B cell (primary cell): ENCODE results near the gene SLC9A3.

ENCODE experiments used
- EZH2 ChIP-seq: IDR thresholded peaks from 2 replicates; pipeline ENCODE4 v1.6.1; 2012; ENCODE audit warnings: borderline replicate concordance, low read depth, mild to moderate bottlenecking, moderate library complexity, low read length; ENCODE audit not compliant: insufficient read depth, poor library complexity, severe bottlenecking
- TF ChIP-seq, protein P1 (sequence below): fragments of 200-600 bp; IDR thresholded peaks from one replicate; pipeline ENCODE4 v1.8.0; 2022; ENCODE audit warnings: antibody characterized with exemption, mild to moderate bottlenecking

DNA sequence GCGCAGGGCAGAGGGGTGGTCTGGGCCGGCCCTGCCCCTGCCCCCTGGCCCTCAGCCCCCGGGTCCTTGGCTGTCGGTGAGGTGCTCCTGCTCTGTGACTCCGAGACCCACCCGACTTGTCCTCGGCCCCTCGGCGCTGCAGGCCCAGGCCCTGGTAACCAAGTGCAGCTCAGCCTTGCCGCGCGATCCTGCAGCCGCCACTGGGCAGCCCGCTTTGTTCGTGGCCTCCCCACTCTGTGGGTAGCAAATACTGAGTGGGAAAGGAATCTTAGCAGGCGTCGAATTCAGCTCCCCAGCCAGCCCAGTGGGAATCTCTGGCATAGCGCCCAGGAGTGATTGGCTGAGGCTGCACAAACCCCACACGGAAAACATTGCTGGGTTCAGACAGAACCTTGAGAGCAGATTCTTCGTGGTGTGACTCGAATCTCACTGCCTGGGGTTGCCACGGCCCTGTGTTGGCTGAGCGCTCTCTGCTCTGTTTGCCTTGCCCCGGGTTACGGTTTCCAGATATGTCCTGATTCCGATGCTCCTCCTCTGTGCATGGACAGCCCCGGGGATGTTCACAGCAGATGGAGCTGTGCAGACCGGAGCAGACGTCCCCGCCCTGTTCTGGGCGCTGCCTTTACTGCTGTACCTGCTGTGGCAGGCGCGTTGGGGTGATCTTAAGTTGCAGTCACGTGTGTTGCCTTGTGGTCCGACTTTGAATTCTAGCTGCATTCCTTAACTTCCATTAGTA, 94.6 kb downstream of the SLC9A3 start:
- TF ChIP-seq, protein P1, sequence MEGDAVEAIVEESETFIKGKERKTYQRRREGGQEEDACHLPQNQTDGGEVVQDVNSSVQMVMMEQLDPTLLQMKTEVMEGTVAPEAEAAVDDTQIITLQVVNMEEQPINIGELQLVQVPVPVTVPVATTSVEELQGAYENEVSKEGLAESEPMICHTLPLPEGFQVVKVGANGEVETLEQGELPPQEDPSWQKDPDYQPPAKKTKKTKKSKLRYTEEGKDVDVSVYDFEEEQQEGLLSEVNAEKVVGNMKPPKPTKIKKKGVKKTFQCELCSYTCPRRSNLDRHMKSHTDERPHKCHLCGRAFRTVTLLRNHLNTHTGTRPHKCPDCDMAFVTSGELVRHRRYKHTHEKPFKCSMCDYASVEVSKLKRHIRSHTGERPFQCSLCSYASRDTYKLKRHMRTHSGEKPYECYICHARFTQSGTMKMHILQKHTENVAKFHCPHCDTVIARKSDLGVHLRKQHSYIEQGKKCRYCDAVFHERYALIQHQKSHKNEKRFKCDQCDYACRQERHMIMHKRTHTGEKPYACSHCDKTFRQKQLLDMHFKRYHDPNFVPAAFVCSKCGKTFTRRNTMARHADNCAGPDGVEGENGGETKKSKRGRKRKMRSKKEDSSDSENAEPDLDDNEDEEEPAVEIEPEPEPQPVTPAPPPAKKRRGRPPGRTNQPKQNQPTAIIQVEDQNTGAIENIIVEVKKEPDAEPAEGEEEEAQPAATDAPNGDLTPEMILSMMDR = no peak
- no peak for TF ChIP-seq EZH2
